ENCODE measurements around the gene ARRDC4.
A peak's percentile ranks its signal among the peaks of the same experiment; 100 is the strongest.

Gene ARRDC4

GRCh38 chr15:97966924-97967620 is 6.6 kb downstream of the ARRDC4 start:
- no peak for TF ChIP-seq EZH2phosphoT487 (IDR thresholded peaks at IDR 0.05; ENCODE audit: borderline replicate concordance)
- 0 out of 2 replicates have a peak, but pooled peaks have one; percentile 6 for TF ChIP-seq CTCF (conservative IDR thresholded peaks at IDR 0.05; ENCODE audit: low read length)
- H2AFZ ChIP-seq (ENCODE audit: low read length), result no peak overlapping the region

DNA sequence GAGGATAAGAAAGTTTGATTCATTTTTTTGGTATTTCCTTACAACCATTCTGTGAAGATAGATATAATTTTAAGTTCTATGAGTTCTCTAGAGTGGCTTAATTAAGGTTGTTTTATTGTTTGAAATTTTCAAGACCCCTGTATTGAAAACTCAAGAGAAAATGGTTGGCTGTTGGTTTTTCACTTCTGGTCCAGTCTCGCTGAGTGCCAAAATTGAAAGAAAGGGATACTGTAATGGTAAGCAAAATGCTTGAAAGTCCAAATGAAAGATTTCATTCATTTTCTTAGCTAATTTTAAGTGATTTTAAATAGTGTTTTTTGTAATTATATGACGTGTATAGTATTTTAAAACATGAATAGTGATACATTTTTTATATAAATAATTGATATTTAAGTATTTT is 7.4 kb downstream of the ARRDC4 start:
- no peaks in the 10 kb centered on the region for H3K27me3 ChIP-seq (ENCODE audit: insufficient read depth, low read length, poor library complexity, severe bottlenecking)
- no peak for TF ChIP-seq CTCF (conservative IDR thresholded peaks at IDR 0.05; ENCODE audit: low read length)
- TF ChIP-seq EZH2phosphoT487 (IDR thresholded peaks at IDR 0.05; ENCODE audit: borderline replicate concordance), result no peak
- peak overlapping the region; percentile 83 for H3K4me2 ChIP-seq (ENCODE audit: low read depth, low read length, poor library complexity, severe bottlenecking)
- H3K4me1 ChIP-seq (ENCODE audit: insufficient read depth, low read length, poor library complexity, severe bottlenecking), result peaks cover 57% of the 10 kb centered on the region
- no peaks in the 10 kb centered on the region for H3K9me3 ChIP-seq (ENCODE audit: insufficient read depth, low read depth, low read length)
- H3F3A ChIP-seq (ENCODE audit: low read depth), result peaks cover 12% of the 10 kb centered on the region
- peak overlapping the region; percentile 70 for H3K9ac ChIP-seq (ENCODE audit: low read depth, low read length, poor library complexity, severe bottlenecking)
- H3K36me3 ChIP-seq (ENCODE audit: insufficient read depth, low read length), result peaks cover 43% of the 10 kb centered on the region; the same call in 1 of the 2 replicates
- no peaks in the 10 kb centered on the region for H3K9me2 ChIP-seq (replicated peaks; ENCODE audit: low read depth, low read length)
- peak overlapping the region; percentile 84 for H3K4me3 ChIP-seq (ENCODE audit: low read length, poor library complexity, severe bottlenecking)
- H2AFZ ChIP-seq (ENCODE audit: low read length), result no peak overlapping the region
- H3K79me2 ChIP-seq (ENCODE audit: insufficient read depth, low read length), result peaks cover 33% of the 10 kb centered on the region; the same call in 1 of the 2 replicates
- no peaks in the 10 kb centered on the region for H4K20me1 ChIP-seq (ENCODE audit: insufficient read depth, low read length, poor library complexity, severe bottlenecking)

More at GRCh38 chr15:97966924-97967620, 6.6 kb downstream of the ARRDC4 start:
- Histone ChIP-seq H3F3A (ENCODE audit: low read depth) (peaks cover 12% of the 10 kb centered on the region), H3K9ac (ENCODE audit: low read depth, low read length, poor library complexity, severe bottlenecking) (peak overlapping the region; percentile 70), H4K20me1 (ENCODE audit: insufficient read depth, low read length, poor library complexity, severe bottlenecking) (no peaks in the 10 kb centered on the region), H3K4me2 (ENCODE audit: low read depth, low read length, poor library complexity, severe bottlenecking) (peak overlapping the region; percentile 83), H3K4me1 (ENCODE audit: insufficient read depth, low read length, poor library complexity, severe bottlenecking) (peaks cover 65% of the 10 kb centered on the region), H3K27me3 (ENCODE audit: insufficient read depth, low read length, poor library complexity, severe bottlenecking) (no peaks in the 10 kb centered on the region), H3K4me3 (ENCODE audit: low read length, poor library complexity, severe bottlenecking) (peak overlapping the region; percentile 84), H3K79me2 (ENCODE audit: insufficient read depth, low read length) (peaks cover 42% of the 10 kb centered on the region), H3K9me2 (replicated peaks; ENCODE audit: low read depth, low read length) (no peaks in the 10 kb centered on the region), H3K36me3 (ENCODE audit: insufficient read depth, low read length) (peaks cover 35% of the 10 kb centered on the region; the same call in 1 of the 2 replicates), H3K9me3 (ENCODE audit: insufficient read depth, low read depth, low read length) (no peaks in the 10 kb centered on the region)

GRCh38 chr15:97968380-97968779 is 7.9 kb downstream of the ARRDC4 start:
- Histone ChIP-seq H3K4me3 (ENCODE audit: low read length, poor library complexity, severe bottlenecking) (peak overlapping the region; percentile 42), H4K20me1 (ENCODE audit: insufficient read depth, low read length, poor library complexity, severe bottlenecking) (no peaks in the 10 kb centered on the region), H3K79me2 (ENCODE audit: insufficient read depth, low read length) (peaks cover 28% of the 10 kb centered on the region; the same call in 1 of the 2 replicates), H3K27me3 (ENCODE audit: insufficient read depth, low read length, poor library complexity, severe bottlenecking) (no peaks in the 10 kb centered on the region), H3F3A (ENCODE audit: low read depth) (peaks cover 12% of the 10 kb centered on the region), H3K4me1 (ENCODE audit: insufficient read depth, low read length, poor library complexity, severe bottlenecking) (peaks cover 52% of the 10 kb centered on the region), H2AFZ (ENCODE audit: low read length) (no peak overlapping the region), H3K9me2 (replicated peaks; ENCODE audit: low read depth, low read length) (no peaks in the 10 kb centered on the region), H3K36me3 (ENCODE audit: insufficient read depth, low read length) (peaks cover 45% of the 10 kb centered on the region; the same call in 1 of the 2 replicates), H3K9me3 (ENCODE audit: insufficient read depth, low read depth, low read length) (no peaks in the 10 kb centered on the region), H3K9ac (ENCODE audit: low read depth, low read length, poor library complexity, severe bottlenecking) (peak overlapping the region; percentile 70), H3K4me2 (ENCODE audit: low read depth, low read length, poor library complexity, severe bottlenecking) (peak overlapping the region; percentile 83)
- TF ChIP-seq CTCF (conservative IDR thresholded peaks at IDR 0.05; ENCODE audit: low read length) (no peak), EZH2phosphoT487 (IDR thresholded peaks at IDR 0.05; ENCODE audit: borderline replicate concordance) (no peak)
